22Rv1 (cell line): ENCODE results near the gene LRP1-AS.

Experiments used
- CTCF ChIP-seq: fragments of 450-650 bp; IDR thresholded peaks from 2 replicates; pipeline ENCODE4 v1.5.1; 2017; ENCODE audit warnings: mild to moderate bottlenecking
- ZFX ChIP-seq: fragments of 450-650 bp; IDR thresholded peaks from 2 replicates; pipeline ENCODE4 v1.6.1; 2017; ENCODE audit warnings: antibody characterized with exemption, borderline replicate concordance

- no peak for TF ChIP-seq CTCF
- TF ChIP-seq ZFX = no peak
These were observed 49.5 kb upstream of the LRP1-AS start for GRCh38 chr12:57196956-57197355.
